ENCODE data around the gene PERM1.

DNA sequence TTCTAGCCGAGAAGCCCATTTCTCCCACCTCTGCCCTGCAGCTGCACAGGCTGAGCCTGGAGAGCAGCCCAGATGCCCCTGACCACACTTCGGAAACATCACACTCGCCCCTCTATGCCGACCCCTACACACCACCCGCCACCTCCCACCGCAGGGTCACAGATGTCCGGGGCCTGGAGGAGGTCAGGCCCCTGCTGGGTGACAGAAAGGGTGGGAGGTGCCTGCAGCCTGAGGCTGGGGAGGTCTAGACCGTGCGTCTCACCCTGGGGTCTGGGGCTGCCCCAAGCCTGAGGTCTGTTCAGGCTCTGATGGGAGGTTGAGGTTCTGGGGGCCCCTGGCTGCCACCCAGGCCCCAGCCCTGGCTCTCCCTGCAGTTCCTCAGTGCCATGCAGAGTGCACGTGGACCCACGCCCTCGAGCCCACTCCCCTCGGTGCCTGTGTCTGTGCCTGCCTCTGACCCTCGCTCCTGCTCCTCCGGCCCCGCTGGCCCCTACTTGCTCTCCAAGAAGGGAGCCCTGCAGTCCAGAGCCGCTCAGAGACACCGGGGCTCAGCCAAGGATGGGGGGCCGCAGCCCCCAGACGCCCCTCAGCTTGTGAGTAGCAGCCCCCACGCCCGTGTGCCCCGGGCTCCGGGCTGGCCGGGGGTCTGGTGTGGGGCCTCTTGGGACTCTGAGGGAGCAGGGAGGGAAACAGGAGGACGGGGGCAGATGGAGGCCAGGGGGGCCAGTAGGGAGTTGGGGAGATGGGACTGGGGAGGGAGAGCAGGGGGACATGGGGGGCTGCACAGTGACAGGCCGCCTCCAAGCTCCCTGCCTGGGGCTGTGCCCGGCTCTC lies 8.2 kb downstream of the PERM1 start:
- TF ChIP-seq ZNF778 (CRISPR knock-in tag; IDR thresholded peaks at IDR 0.05) (no peak), NR2C2 (CRISPR knock-in tag; IDR thresholded peaks at IDR 0.05) (no peak), NR2C2 (tag; IDR thresholded peaks at IDR 0.05) (no peak), FOXP4 (CRISPR knock-in tag; IDR thresholded peaks at IDR 0.05; ENCODE audit: borderline replicate concordance) (no peak), CCAR2 (IDR thresholded peaks at IDR 0.05; ENCODE audit: low read depth, low read length) (no peak), CBX1 (IDR thresholded peaks at IDR 0.05; ENCODE audit: low read depth) (no peak), CTCF (IDR thresholded peaks at IDR 0.05 in 2 of 3, conservative IDR thresholded peaks at IDR 0.05 in 1 of 3; ENCODE audit: insufficient read depth in 2 of 3, low read depth in 1 of 3, low read length in 3 of 3) (no peak), TBL1XR1 (IDR thresholded peaks at IDR 0.05; ENCODE audit: low read length in 2 of 2) (no peak), RBM25 (IDR thresholded peaks at IDR 0.05; ENCODE audit: low read depth, low read length, severe bottlenecking) (no peak), TSHZ1 (CRISPR knock-in tag; IDR thresholded peaks at IDR 0.05) (no peak), FOXJ3 (CRISPR knock-in tag; IDR thresholded peaks at IDR 0.05) (no peak)

Measured in K562 (cell line).